Measurements from ENCODE around the gene DIS3L.
A peak's percentile ranks its signal among the peaks of the same experiment; 100 is the strongest.
"Not testable (repeated sequence)": the region's sequence is repeated elsewhere in the genome, so short reads cannot be mapped to it uniquely, and the experiment has no call there.

The DIS3L gene

DNA sequence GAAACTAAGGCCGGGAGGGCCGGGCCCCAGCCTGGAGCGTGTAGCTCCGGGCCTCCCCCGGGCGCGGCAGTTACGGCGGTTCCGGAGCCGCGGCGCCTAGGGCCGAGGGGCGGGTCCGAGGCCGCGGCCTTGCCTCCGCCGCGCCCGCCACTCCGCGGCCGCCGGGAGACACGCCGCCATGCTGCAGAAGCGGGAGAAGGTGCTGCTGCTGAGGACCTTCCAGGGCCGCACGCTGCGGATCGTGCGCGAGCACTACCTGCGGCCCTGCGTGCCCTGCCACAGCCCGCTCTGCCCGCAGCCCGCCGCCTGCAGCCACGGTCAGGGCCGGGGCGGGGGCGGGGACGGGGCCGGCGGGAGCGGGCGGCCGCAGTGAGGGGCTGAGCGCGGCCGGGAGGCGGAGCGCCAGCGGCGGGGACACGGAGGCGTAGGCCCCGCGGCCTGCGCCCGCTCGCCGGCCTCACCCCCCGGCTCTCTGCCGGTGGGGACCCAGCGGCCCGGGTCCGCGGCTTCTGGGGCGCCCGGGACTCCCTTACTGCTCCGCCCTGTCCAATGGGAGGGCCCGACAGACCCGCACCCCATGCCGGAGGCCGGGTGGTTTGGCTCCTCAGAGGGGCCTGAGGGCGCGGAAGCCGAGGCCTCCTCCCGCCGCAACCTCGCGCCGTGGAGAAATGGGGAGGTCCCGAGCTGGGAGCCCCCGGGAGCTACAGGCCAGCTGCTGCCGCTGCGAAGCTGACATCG, at the start of gene DIS3L:
DIS3L (plus strand) TSS at position 150 of the 738 bp plus-strand sequence; CDS start at position 179, 29 bp downstream.
- DNase-seq, result peak; percentile 42 to 75 (median 64)

DNA sequence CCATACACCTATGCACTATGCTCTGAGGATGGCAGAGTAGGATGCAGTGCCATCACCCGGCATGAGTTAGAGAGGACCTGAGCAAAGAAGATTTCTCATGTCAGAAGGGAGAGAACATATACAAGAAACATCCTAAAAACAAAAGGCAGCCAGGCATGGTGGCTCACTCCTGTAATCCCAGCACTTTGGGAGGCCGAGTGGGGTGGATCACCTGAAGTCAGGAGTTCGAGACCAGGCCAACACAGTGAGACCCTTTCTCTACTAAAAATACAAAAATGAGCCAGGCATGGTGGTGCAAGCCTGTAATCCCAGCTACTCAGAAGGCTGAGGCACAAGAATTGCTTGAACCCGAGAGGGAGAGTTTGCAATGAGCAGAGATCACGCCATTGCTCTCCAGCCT, 47.5 kb upstream of the DIS3L start:
- not testable (repeated sequence) for DNase-seq

DNA sequence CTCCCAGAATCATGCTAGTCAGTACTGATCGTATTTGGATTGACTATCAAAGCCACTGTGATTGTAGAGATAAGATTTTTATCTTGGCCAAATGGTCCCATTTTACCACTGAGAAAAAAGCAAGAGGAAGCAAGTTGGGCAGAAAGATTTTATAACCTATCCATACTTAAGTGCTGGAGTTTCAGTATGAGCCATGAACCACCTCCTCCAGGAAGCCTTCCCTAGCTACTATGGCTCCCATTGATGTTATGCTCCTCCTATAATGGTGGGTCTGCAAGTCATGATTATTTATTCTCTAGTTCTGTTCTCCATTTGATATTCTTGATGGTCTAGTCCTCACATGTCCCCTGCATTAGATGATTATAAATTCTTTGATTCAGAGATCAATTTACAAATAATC, 46.4 kb upstream of the DIS3L start:
- DNase-seq, result no peak

DNA sequence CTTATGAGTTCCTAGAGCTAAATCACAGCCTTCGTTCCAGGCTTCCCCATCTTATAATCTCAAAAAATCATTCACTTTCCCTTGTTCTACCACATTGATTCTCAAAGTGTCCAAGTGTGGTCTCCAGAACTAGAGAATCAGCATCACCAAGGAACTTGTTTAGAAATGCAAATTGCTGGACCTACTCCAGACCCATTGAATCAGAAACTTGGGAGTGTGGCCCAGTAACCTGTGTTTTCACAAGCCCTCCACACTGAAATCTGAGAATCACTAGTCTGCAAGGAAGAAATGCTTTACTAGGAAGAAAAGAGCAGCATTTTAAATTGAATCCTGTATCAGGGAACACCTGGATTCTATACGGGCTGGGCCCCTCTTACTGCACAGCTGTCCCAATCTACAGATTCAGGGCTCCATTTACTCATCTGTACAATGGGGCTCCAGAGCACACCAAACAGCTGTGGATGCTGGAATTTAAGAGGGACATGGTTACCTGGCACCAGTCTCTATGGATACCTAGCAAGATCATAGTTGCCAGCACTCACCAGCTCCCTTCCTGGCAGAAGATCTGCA, 43.7 kb upstream of the DIS3L start:
- no peak for DNase-seq

DNA sequence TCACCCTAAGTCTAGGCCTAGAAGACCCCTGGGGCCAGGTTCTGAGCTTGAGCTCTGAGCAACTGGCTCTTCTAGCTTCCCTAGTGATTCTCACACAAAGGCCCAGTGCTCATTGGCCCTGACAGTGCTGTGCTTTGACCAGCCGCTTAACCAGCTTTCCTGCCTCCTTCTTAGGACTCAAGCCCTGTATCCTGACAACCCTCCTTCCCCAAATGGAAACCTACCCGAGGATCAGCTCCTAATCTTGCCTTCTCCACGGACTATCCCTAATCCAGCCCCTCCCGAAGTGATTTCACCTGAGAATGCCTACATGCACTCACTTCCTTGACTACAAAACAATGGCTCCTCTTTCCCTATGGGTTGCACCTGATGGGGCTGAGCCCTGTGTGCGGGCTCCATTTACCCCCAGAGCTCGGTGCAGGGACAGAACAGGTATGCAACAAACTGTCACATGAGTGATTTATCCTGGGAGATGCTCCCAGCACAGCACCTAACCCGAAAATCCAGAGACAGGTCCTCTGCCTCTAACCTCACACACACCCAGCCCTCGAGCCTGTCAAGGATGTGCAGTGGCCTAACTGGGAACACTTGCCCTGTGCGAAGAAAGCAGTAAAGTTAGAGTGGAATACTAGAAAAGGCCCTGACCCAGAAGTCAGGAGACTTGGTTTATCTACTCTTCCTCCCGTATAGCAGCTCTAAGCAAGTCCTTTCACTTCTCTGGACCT, 42.1 kb upstream of the DIS3L start:
- no peak for DNase-seq

DNA sequence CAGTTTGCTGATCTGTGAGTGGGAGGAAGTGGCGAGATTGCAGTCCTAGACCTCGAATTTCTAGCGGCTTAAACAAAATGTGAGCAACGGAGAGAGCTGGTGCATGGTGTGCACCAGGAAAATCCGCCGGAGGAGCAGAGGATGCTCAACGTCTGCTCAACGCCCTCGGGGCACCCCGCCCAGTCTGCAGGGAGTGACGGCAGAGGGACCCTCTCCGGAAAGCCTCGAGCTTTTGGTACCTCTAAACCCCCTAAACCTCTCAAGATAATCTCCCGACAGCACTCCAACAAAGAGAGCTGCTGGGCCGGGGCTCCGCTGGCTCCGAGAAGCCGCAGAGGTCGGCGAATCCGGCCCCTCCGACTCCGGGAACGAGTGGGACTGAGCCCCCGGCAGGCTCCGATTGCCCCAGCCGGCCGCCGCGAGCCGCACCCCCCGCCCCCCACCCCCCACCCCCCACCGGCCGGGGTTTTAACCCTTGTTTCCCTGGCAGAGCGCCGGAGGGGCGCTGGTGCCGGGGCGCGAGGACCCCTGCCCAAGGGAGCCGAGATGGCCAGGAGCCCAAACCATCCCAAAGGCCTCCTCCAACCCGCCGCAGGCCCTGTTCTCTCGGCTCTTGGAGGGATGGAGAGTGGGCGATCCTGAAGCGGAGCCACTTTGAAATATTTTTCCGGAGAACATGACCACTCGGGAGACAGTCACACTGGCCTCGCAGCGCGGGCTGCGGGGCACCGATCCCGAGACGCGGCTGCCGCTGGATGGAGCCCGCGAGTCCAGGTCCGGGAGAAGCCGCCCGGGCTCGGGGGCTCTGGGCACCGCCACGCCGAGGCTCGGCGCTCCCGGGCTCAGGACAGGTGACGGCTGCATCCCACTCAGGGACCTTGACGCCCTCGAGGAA, 41.3 kb upstream of the DIS3L start:
- DNase-seq, result peak in 5 of 6 experiments; percentile 5 to 25 (median 15)

DNA sequence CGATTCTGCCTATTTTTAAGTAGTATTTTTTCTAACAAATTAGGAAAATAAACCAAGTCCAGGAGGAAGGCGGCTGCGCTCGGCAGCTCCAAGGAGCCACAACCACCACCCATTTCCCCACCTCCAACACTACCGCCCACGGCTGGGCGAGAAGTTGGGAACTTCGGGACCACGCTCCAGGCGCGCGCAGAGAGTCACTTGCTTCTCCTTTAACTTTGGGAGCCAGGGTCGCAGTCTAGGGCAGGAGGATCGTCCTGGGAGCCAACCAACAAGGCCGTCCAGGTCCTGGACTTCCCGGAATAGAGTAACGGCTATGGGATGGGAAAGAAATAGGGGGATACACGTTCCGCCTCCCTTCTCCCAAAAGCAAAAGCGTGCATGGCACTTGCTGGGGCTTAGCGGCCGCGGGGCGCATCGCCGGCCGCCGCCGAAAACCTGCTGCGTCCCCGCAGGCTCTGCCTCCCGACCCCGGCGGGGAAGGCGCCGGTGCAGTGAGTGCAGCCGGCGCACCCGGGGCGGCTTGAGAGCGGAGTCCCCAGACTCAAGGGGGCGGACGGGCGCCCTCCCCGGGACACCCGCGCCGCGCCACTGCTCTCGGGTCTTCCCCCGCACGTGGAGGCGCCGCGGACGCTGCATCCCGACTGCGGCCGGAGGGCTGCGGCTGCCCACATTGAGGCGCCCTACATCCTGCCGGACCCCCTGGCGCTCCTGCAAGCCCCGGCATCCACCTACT, 40.5 kb upstream of the DIS3L start:
- peak in 3 of 6 experiments; percentile 11 to 25 (median 16) for DNase-seq

DNA sequence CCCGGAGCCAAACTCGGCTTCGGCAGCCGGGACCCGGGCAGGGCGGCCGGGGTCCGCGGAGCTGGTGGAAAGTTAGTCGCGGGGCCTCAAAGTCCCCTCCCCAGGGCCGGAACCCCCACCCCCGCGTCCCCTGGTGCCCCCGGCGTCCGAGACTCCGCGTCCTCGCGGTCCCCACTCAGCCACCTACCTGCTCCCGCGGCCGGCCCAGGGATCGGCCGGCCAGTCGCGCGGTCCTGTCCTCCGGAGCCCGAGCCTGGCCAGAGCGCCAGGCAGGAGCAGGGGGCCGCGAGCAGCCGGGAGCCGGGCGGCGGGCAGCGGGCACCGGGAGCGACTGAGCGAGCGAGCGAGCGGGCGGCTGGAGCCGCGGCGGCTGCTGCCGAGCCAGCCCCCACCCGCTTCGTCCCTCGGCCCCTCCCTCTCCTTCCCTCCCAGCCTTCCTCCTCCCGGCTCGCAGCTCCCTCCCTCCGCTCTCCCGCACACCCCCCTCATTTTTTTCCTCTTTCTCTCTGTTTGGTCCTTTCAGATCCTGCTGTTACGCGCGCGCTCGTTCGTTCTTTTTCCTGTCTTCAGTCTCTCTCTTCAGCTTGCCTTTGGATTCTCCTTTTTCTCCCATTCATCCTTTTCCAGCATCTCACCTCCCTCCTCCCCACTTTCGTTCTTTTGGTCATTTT, 39.8 kb upstream of the DIS3L start, which contains the start of gene MEGF11:
MEGF11 (minus strand) TSS at position 333 of the 671 bp plus-strand sequence. CDS start 125,347 bp downstream, outside the sequence.
- DNase-seq, result no peak

DNA sequence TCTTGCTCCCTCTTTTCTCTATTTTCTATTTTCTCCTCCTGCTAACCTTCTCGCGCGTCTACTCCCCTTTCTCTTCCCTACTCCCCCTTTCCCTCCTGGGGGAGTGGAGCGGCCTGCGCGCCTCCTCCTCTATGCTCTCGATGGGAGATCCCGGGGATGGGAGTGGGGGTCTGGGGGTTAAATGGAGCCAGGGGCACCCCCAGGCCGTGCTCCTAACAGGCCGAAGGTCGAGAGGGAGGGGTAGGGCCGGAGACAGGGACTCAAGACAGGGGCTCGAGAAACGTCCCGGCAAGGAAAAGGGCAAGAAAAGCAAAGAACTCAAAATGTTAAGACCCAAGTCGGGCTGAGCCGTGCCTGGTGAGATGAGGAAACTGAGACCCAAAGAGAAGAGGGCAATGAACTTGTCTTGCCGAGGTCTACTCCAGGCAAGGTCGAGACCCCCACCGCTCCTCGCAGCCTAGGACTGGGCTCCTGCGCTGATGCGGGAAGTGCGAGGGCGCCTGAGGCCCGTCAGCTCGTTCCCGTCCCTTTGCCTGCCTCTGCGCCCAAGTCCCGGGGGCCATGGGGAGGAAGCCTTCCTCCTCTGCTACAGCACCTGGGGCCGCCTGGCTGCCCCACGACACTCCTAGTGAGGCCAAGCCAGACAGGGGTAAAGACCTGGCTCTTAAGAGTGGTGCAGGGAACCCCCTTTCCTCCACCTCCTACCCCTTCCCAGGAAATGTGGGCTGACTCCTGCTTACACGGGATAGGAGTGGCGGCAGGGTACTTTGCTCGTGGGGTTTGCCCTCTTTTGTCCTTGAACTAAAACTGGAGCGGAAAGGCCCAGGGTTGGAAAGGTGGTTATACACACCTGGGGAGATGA, 39.0 kb upstream of the DIS3L start:
- peak in 1 of 6 experiments; percentile 4 for DNase-seq

DNA sequence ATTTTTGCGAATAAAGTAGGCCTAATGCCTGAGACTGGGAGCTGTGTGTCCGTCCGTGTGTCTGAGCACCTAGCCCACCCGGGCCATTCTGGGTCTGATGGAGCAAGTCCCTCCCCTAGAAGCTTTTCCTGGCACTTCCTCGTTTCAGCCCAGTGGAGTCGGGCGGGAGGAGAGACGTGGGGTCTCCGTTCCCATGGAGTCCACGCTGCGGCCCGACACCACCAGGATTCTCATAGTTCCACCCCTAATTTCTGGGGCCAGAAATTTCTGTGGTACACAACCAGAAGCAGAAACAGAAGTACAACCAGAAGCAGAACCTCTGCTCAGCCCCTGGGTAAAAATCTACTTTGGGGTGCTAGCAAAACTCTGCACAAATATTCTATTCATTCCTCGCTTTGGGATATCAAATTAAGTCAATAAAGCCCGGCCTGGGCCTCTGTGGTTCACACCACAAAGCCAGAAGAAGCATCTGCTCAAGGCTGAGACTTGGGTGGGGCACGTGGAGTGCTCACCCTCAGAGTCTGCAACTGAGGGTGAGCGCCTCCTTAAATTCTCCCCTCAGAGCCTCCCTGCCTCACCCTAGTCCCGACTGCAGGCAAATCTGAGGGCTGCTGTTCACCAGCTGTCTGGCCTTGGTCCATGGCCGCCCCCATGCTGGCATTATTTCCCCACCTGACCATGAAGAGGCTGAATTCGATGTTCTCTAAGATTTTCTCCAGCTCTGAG, 38.3 kb upstream of the DIS3L start:
- DNase-seq, result no peak

DNA sequence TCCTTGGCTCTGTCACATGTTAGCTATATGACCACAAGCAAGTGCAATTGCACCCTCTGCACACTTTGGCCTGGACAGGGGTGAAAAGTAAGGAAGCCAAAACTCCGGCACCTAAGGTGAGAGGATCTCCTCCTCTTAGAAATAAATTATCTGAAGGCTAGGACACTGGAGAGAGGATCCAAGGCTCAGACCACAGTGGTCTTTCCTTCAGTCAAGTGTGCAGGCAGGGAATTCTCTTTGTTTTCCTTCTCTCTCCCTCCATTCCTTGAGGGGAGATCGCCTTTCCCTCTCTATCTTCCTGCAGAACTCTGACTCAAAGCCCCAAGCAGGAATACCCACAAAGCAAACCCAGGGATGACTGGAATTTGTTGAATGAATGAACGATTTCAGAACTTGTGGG, 36.7 kb upstream of the DIS3L start:
- DNase-seq, result no peak

DNA sequence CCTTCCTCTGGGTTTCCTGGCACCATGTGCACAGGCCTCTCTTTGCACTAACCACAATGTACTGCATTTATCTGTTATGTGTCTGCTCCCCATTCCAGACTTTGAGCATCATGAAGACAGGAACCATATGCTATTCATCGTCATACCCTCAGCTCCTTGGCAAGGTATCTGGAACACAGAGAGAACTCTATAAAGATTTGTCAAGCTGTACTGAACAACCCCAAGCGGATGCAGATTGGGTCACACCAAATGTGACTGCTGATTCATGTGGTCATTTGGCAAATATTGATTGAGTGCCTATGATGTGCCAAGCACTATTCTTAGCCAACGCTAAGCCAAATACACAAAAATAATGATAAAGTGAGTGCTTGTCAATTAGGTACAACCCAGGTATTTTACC, 32.3 kb upstream of the DIS3L start:
- no peak for DNase-seq

DNA sequence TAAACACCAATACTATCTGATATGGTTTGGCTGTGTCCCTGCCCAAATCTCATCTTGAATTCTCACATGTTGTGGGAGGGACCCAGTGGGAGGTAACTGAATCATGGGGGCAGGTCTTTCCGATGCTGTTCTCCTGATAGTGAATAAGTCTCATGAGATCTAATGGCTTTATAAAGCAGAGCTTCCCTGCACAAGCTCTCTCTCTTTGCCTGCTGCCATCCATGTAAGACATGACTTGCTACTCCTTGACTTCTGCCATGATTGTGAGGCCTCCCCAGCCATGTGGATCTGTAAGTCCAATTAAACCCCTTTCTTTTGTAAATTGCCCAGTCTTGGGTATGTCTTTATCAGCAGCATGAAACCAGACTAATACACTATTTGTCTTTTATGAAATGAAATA, 30.5 kb upstream of the DIS3L start:
- DNase-seq, result not testable (repeated sequence)

DNA sequence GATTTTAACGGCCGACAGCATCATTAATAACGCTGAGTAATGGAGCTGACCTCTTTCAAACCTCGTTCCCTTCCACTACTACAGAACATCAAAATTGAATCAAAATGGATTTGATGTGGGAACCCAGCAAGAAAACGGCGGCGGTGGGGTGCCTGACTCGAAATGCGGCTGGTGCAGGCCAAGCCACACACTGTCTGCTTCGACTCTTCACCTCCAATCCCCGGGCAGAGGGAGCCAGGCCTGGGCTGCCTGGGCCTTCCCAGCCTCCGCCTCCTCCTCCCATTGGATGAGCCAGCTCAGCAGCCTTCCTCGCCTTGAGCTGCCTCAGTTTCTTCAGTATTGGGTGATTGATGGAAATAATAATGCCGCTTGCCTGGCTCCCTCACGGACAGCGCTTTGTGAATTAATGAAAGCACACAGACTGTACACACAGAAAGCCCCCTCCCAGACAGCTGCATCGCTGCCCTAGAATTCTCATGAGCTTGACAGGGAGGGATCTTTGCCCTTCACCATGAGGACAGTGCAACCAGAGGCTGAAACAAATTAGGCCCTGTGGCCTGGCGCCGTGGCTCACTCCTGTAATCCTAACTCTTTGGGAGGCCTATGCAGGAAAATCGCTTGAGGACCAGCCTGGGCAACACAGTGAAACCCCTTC, 28.4 kb upstream of the DIS3L start:
- DNase-seq, result no peak

DNA sequence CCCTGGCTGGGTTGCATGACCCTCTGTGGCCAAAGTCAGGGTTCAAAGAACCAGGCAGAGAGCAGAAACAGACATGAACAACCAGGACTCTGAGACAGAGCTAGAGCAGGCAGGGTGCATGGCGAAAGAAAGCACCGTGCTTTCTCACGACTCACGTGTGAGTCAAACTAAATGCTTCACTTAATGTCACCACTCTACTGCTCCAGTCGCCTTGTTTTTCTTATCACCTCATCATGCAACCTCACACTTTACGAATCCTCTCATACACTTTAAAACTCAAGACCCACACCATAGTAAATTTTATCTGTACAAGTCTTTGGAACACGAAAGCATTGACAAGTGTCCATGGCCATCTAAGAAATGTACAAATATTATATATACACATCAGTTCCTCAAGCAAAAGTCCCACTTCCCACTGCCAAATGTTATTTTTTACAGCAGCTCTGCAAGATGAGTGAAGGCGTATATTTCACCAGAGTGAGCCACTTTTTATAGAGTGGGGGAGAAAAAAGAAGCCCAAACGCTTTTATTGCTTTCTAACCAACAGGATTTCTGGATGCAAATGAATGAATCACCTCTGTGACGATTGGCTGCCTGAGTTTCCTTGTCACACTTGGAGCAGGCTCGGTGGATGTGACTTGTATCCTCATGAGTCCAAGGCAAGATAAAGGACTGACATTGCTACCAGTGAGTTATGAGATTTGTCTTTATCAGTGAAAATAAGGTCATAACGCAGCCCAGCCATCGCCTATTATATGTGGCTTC, 23.9 kb upstream of the DIS3L start:
- DNase-seq, result no peak

DNA sequence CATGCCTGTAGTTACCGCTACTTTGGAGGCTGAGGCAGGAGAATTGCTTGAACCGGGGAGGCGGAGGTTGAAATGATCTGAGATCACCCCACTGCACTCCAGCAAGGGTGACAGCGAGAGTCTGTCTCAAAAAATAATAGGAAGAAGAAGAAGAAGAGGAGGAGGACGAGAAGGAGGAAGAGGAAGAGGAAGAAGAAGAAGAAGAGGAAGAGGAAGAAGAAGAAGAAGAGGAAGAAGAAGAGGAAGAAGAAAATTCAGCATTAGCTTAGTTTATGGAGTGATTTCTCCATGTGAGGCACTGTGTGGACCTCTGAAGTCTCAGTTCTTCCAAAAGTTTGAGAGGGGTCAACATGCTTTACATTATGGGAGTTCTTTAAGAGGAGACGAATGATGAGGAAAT, 22.4 kb upstream of the DIS3L start:
- no peak for DNase-seq

DNA sequence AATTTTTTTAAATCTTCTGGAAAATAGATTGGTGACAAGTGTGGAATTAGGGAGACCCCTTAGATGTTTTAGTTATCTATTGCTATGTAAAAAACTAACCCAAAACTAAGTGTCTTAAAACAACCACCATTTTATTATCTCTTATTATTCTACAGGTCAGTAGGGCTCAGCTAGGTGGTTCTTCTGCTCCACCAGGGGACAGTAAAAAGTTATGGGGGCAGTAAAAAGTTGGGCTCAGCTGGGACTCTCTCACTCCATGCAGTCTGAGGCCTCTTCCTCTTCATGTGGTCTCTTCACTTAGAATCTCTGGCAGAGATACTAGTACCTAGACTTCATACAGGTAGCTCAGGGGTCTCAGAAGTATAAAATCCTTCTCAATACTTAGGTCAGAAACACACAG, 18.0 kb upstream of the DIS3L start:
- DNase-seq, result no peak

DNA sequence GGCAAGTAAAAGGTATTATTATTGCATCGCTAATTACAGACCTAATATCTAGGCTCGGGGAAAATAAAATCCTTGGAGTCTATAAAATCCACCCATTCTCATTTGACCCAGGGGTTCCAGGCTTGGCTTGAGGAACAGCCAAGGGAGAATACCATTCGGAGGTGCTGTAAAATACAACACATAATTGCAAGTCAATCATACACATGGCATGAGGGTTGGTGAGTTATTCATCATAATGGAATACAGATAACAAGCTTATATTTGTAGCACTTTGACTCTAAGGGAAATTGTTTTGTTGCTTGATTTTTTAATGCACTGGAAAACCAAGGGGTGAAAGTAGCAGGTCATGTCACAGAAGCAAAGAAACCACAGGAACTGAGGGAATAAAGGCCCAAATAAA, 16.8 kb upstream of the DIS3L start:
- no peak for DNase-seq
